GM12875 (cell line): ENCODE measurements around the gene SORCS2.

ENCODE experiments used
- H3K4me3 ChIP-seq: one replicate; pipeline ENCODE4 v1.5.1; 2011; ENCODE audit warnings: low read depth, low read length, control low read depth
- CTCF ChIP-seq: IDR thresholded peaks from 2 replicates; pipeline ENCODE4 v1.5.1; 2011; ENCODE audit warnings: low read depth, mild to moderate bottlenecking, control low read depth, inconsistent platforms, low read length, moderate library complexity, borderline replicate concordance; ENCODE audit not compliant: insufficient read depth

The SORCS2 gene

GRCh38 chr4:7239101-7239820, 46.9 kb downstream of the SORCS2 start:
- no peak for TF ChIP-seq CTCF
- H3K4me3 ChIP-seq = no peak overlapping the region

- H3K4me3 ChIP-seq = no peak overlapping the region
- TF ChIP-seq CTCF = no peak
These were observed 47.5 kb downstream of the SORCS2 start for GRCh38 chr4:7239844-7240243.

- H3K4me3 ChIP-seq = no peak overlapping the region
These were observed 48.0 kb downstream of the SORCS2 start for GRCh38 chr4:7240306-7240705.

GRCh38 chr4:7241597-7242125, 49.3 kb downstream of the SORCS2 start:
- TF ChIP-seq CTCF = no peak
- no peak overlapping the region for H3K4me3 ChIP-seq

More at GRCh38 chr4:7240306-7240705, 48.0 kb downstream of the SORCS2 start:
- no peak for TF ChIP-seq CTCF

- H3K4me3 ChIP-seq = no peak overlapping the region
- no peak for TF ChIP-seq CTCF
These were observed 50.4 kb downstream of the SORCS2 start for GRCh38 chr4:7242766-7243165.

- TF ChIP-seq CTCF = no peak
- H3K4me3 ChIP-seq = no peak overlapping the region
These were observed 51.4 kb downstream of the SORCS2 start for GRCh38 chr4:7243609-7244330.

GRCh38 chr4:7244331-7244665, 52.0 kb downstream of the SORCS2 start:
- no peak for TF ChIP-seq CTCF
- H3K4me3 ChIP-seq = no peak overlapping the region
